ENCODE measurements around the gene RHBDL1.
"Not testable (repeated sequence)": the region's sequence is repeated elsewhere in the genome, so short reads cannot be mapped to it uniquely, and the experiment has no call there.

RHBDL1 gene

GRCh38 chr16:709566-710499 is 34.4 kb downstream of the RHBDL1 start:
- no peak overlapping the region for H3K27ac Mint-ChIP-seq
- H3K9me3 Mint-ChIP-seq: no peaks in the 10 kb centered on the region

GRCh38 chr16:710500-711075 is 35.1 kb downstream of the RHBDL1 start:
- Mint-ChIP-seq H3K4me1 (no peaks in the 10 kb centered on the region), H3K36me3 (no peaks in the 10 kb centered on the region), H3K27ac (no peak overlapping the region), H3K27me3 (peaks cover 17% of the 10 kb centered on the region), H3K4me3 (no peak overlapping the region), H3K9me3 (no peaks in the 10 kb centered on the region)

More at GRCh38 chr16:709566-710499, 34.4 kb downstream of the RHBDL1 start:
- Mint-ChIP-seq H3K4me3 (no peak overlapping the region), H3K36me3 (no peaks in the 10 kb centered on the region), H3K27me3 (peaks cover 17% of the 10 kb centered on the region), H3K4me1 (no peaks in the 10 kb centered on the region)

DNA sequence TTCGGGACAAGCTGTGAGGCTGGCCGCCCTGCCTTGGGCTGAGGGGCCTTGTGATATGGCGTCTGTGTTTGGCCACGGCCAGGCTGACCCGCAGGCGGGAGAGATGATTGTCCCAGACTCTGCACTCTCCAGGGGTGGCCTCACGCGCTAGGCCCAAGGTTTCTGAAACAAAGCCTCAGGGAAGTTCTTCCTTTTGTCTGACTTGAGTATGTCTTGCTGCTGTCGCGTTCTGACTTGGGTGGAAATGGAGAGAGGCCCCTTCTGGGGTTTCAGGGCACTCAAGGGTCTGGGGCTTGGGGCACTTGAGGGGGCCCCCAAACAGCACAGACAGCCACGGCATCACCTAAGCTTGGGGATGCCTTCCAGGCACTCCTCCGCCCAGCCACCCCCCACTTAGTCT is 35.6 kb downstream of the RHBDL1 start:
- peaks cover 17% of the 10 kb centered on the region for H3K27me3 Mint-ChIP-seq
- no peaks in the 10 kb centered on the region for H3K36me3 Mint-ChIP-seq
- no peak overlapping the region for H3K27ac Mint-ChIP-seq
- no peaks in the 10 kb centered on the region for H3K9me3 Mint-ChIP-seq
- no peaks in the 10 kb centered on the region for H3K4me1 Mint-ChIP-seq
- no peak overlapping the region for H3K4me3 Mint-ChIP-seq

GRCh38 chr16:711548-712320 is 36.3 kb downstream of the RHBDL1 start:
- Mint-ChIP-seq H3K9me3 (no peaks in the 10 kb centered on the region), H3K36me3 (no peaks in the 10 kb centered on the region), H3K4me1 (peaks cover 4% of the 10 kb centered on the region), H3K27ac (no peak overlapping the region), H3K27me3 (peaks cover 16% of the 10 kb centered on the region), H3K4me3 (no peak overlapping the region)

GRCh38 chr16:712740-713250 is 37.3 kb downstream of the RHBDL1 start:
- not testable (repeated sequence) for H3K9me3 Mint-ChIP-seq, H3K36me3 Mint-ChIP-seq, H3K4me3 Mint-ChIP-seq, H3K27ac Mint-ChIP-seq, H3K4me1 Mint-ChIP-seq
- peaks cover 15% of the 10 kb centered on the region for H3K27me3 Mint-ChIP-seq

GRCh38 chr16:714079-714478 is 38.6 kb downstream of the RHBDL1 start:
- H3K4me3 Mint-ChIP-seq: no peak overlapping the region
- peaks cover 8% of the 10 kb centered on the region for H3K27me3 Mint-ChIP-seq
- no peak overlapping the region for H3K27ac Mint-ChIP-seq
- no peaks in the 10 kb centered on the region for H3K36me3 Mint-ChIP-seq
- H3K9me3 Mint-ChIP-seq: no peaks in the 10 kb centered on the region
- peaks cover 5% of the 10 kb centered on the region for H3K4me1 Mint-ChIP-seq

GRCh38 chr16:714558-715476 is 39.3 kb downstream of the RHBDL1 start, which contains the start of gene METRN:
Gene METRN, plus strand, starts transcription at chr16:715118. Its CDS starts 172 bp downstream, at chr16:715290.
- Mint-ChIP-seq H3K27me3 (peaks cover 6% of the 10 kb centered on the region), H3K4me1 (peaks cover 9% of the 10 kb centered on the region), H3K9me3 (no peaks in the 10 kb centered on the region), H3K27ac (no peak within 1 kb of the TSS), H3K36me3 (no peaks in the 10 kb centered on the region), H3K4me3 (peak within 1 kb of the TSS; percentile 66)

DNA sequence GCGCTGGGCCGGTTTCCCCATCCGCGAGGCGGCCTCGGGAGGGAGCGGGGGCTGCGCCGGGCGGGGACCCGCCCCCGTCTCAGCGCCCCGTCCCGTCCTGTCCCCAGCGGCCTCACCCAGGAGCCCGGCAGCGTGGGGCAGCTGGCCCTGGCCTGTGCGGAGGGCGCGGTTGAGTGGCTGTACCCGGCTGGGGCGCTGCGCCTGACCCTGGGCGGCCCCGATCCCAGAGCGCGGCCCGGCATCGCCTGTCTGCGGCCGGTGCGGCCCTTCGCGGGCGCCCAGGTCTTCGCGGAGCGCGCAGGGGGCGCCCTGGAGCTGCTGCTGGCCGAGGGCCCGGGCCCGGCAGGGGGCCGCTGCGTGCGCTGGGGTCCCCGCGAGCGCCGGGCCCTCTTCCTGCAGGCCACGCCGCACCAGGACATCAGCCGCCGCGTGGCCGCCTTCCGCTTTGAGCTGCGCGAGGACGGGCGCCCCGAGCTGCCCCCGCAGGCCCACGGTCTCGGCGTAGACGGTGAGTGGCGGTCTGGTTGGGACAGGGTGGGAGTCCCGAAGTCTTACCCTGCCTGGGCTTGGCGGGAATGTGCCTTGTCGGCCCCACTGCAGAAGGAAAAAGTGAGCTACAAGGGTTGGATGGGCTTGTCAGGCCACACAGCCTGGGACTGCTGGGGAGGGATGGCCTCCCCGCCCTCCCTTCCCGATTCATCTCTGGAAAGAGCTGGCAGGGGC is 40.2 kb downstream of the RHBDL1 start:
- no peak overlapping the region for H3K27ac Mint-ChIP-seq
- no peaks in the 10 kb centered on the region for H3K9me3 Mint-ChIP-seq
- H3K4me1 Mint-ChIP-seq: peaks cover 15% of the 10 kb centered on the region
- peaks cover 4% of the 10 kb centered on the region for H3K27me3 Mint-ChIP-seq
- H3K36me3 Mint-ChIP-seq: no peaks in the 10 kb centered on the region
- H3K4me3 Mint-ChIP-seq: peak overlapping the region; percentile 66

DNA sequence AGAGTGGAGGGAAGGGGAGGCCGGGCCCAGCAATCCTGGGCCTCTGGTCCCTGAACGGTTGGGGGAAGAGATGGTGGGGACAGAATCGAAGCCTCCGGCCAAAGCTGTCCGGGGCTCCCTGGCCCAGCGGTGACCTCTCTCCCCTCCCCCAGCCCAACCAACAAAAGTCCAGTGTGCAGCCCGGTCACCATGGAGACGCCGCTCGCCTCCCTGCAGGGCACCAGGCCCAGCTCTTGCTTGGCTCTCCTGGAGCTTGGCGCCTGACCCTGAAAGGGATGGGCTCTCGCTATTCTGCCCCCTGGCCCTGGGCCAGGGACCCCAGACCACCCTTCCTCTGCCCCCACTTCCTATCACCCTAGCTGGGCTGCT is 40.7 kb downstream of the RHBDL1 start:
- Mint-ChIP-seq H3K27me3 (peaks cover 3% of the 10 kb centered on the region), H3K27ac (no peak overlapping the region), H3K4me3 (peak overlapping the region; percentile 66), H3K4me1 (peaks cover 15% of the 10 kb centered on the region), H3K9me3 (no peaks in the 10 kb centered on the region), H3K36me3 (no peaks in the 10 kb centered on the region)

GRCh38 chr16:716768-717325 is 41.4 kb downstream of the RHBDL1 start:
- peaks cover 2% of the 10 kb centered on the region for H3K27me3 Mint-ChIP-seq
- H3K27ac Mint-ChIP-seq: no peak overlapping the region
- no peaks in the 10 kb centered on the region for H3K36me3 Mint-ChIP-seq
- no peaks in the 10 kb centered on the region for H3K9me3 Mint-ChIP-seq
- no peak overlapping the region for H3K4me3 Mint-ChIP-seq
- peaks cover 15% of the 10 kb centered on the region for H3K4me1 Mint-ChIP-seq

DNA sequence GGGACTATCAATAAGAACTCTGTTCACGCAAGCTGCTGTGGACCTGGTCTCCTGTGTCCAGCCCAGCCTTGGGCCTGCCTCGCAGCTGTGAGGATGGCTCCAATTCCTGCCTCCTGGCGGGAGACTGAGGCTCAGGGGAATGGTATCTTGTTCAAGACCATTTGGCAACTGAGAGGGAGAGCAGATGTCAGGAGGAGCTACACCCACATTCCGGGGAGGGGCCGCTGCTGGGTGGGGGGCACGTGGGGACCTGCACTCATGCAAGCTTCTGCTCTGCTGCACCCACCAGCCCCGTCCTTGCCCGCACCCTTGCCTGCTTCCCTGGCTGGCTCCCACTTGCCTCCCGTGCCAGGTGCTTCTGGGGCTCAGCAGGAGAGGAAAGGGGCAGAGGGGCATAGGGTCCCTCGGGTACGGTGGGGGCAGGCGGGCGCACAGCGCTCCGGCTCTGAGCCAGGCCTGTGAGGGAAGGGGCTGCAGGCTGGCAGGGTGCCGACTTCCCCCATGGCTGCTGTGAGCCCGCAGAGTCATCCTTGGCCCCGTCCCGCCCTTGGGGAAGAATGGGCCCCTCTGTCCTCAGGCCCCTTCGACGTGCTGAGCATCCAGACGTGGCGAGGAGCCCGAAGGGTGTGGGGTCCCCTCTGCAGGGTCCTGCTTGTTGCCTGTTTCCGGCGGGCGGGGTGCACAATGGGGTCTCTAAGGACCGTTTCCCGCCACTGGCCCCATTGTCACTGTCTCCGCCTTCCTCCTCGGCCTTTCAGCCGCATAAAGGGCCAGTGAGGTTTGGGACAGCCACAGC is 42.2 kb downstream of the RHBDL1 start:
- Mint-ChIP-seq H3K4me1 (peaks cover 15% of the 10 kb centered on the region), H3K36me3 (no peaks in the 10 kb centered on the region), H3K27ac (no peak overlapping the region), H3K27me3 (peaks cover 2% of the 10 kb centered on the region), H3K4me3 (no peak overlapping the region), H3K9me3 (no peaks in the 10 kb centered on the region)

DNA sequence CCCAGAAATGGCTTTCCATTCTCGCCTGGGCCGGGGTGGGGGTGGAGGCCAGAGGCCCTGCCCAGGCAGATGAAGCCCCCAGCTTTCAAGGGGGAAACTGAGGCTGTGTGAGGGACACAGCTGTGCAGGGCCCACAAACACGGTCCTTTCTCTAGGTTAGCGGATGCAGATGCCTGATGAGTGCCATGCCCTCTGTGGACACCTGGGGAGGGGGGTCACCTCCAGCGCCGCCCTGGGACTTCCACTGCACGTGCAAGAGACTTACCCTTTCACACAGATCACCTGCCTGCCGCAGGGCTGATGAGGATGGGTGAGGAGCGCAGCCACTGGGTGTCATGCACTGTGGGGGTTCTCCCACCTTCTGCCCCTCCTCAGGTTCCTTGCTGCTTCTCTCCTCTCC is 42.9 kb downstream of the RHBDL1 start:
- Mint-ChIP-seq H3K36me3 (no peaks in the 10 kb centered on the region), H3K27ac (no peak overlapping the region), H3K9me3 (no peaks in the 10 kb centered on the region), H3K4me1 (peaks cover 15% of the 10 kb centered on the region), H3K27me3 (peaks cover 2% of the 10 kb centered on the region), H3K4me3 (no peak overlapping the region)

DNA sequence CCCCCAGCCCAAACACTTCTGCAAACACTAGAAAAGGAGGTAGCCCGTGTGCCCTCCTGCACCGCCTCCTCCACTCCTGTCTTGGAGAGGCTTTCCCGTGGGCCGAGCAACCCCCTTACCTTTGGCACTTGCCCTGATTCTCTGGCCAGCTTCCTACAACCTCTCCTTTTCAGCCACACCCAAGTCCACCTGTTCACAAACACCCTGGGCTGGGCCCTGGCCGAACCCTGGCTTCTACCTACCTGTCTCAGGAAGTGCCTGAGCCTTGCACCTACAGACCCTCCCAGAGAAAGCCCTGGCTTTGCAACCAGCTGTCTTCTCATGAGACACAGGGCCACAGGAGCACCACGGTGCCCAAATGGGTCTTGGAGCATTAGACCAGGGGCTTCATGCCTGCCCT is 43.5 kb downstream of the RHBDL1 start:
- Mint-ChIP-seq H3K27ac (no peak overlapping the region), H3K27me3 (peaks cover 2% of the 10 kb centered on the region), H3K4me3 (peak overlapping the region; percentile 52), H3K36me3 (no peaks in the 10 kb centered on the region), H3K9me3 (no peaks in the 10 kb centered on the region), H3K4me1 (peaks cover 15% of the 10 kb centered on the region)

All from activated naive CD4-positive, alpha-beta T cell treated with anti-CD3 and anti-CD28 coated beads, Interleukin-2, amount 50 U/mL, for 24 hours (primary cell).